ENCODE results near the gene SMIM1.
"Not testable (repeated sequence)": the region's sequence is repeated elsewhere in the genome, so short reads cannot be mapped to it uniquely, and the experiment has no call there.

Gene SMIM1, protein sequence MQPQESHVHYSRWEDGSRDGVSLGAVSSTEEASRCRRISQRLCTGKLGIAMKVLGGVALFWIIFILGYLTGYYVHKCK

DNA sequence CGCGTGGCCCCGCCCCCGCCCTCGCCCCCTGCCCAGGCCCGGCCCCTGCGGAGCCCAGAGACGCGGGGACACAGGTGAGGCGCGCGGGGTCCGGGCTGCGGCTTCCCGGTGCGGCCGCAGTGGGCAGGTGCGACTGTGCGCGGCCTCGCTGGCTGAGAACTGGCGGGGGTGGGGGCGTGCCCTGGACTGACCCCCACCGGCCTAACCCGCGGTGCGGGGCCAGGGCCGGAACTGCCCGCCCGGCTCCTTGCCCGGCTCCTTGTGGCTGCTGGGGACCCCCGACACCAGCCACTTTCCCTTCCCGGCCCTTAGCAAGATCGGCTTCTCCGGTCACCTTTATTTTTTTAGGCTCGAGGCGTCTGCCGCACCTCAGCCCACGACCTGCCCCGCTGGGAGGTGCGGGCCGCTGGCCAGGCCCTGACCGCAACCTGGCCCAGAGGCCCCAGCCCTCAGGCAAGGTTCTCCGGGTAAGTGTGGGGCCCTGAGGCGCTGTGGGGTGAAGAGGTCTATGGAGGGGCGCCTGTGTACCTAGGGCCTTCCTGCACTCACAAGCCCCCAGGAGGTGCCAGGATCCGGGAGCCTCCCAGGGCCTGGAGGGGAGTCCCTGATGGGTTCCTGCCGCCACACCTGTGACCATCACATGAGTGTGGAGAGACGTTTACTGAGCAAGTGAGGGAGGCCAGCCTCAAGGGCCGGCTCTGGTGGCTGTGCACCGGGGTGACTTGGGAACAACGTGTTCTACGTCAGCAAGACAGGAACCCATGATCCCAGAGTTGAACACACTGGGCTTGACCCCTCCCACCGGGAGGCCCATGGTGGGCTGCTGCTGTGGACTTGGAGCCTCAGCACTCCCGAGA is at the start of gene SMIM1:
Gene SMIM1, plus strand, starts transcription at position 35 of the 857 bp plus-strand sequence. CDS start 2,625 bp downstream, outside the sequence.
- TF ChIP-seq, protein P1, sequence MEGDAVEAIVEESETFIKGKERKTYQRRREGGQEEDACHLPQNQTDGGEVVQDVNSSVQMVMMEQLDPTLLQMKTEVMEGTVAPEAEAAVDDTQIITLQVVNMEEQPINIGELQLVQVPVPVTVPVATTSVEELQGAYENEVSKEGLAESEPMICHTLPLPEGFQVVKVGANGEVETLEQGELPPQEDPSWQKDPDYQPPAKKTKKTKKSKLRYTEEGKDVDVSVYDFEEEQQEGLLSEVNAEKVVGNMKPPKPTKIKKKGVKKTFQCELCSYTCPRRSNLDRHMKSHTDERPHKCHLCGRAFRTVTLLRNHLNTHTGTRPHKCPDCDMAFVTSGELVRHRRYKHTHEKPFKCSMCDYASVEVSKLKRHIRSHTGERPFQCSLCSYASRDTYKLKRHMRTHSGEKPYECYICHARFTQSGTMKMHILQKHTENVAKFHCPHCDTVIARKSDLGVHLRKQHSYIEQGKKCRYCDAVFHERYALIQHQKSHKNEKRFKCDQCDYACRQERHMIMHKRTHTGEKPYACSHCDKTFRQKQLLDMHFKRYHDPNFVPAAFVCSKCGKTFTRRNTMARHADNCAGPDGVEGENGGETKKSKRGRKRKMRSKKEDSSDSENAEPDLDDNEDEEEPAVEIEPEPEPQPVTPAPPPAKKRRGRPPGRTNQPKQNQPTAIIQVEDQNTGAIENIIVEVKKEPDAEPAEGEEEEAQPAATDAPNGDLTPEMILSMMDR (IDR thresholded peaks at IDR 0.05; ENCODE audit: insufficient read depth, low read length, poor library complexity, severe bottlenecking), result no peak
- Histone ChIP-seq H3K27me3 (replicated peaks; ENCODE audit: control insufficient read depth, insufficient read depth, low read length) (no peaks in the 10 kb centered on the region; the same call in 1 of the 2 replicates), H3K36me3 (ENCODE audit: control insufficient read depth, insufficient read depth, low read length) (no peaks in the 10 kb centered on the region; the same call in 1 of the 2 replicates), H3K4me3 (replicated peaks; ENCODE audit: low read depth, low read length) (peak within 1 kb of the TSS; percentile 57)
- no peak for DNase-seq (ENCODE audit: extremely low read depth, insufficient read length)

GRCh38 chr1:3722846-3723245 is 49.7 kb upstream of the SMIM1 start:
- H3K27me3 ChIP-seq (replicated peaks; ENCODE audit: control insufficient read depth, insufficient read depth, low read length), result no peaks in the 10 kb centered on the region; the same call in 1 of the 2 replicates
- TF ChIP-seq, protein P1 (IDR thresholded peaks at IDR 0.05; ENCODE audit: insufficient read depth, low read length, poor library complexity, severe bottlenecking), result no peak

DNA sequence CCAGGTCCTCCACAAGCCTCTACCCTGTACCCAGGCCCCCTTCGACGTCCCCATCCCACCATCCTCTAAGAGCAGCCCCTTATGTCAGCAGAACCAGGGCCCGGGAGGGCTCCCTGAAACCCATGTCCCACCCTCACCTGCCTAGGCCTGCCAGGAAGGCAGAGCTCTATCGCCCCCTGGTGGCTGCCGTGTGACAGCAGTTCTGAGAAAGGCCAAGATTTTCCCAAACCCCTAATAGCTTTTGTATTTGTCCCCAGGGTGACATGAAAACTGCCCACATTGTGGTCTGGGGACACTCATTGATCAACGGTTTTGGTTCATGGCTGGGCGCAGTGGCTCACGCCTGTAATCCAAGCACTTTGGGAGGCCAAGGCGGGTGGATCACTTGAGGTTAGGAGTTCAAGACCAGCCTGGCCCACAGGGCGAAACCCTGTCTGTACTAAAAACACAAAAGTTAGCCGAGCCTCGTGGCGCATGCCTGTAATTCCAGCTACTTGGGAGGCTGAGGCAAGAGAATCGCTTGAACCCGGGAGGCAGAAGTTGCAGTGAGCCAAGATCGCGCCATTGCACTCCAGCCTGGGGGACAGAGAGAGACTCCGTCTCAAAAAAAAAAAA is 48.0 kb upstream of the SMIM1 start:
- not testable (repeated sequence) for H3K4me3 ChIP-seq (replicated peaks; ENCODE audit: low read depth, low read length); H3K36me3 ChIP-seq (ENCODE audit: control insufficient read depth, insufficient read depth, low read length); DNase-seq (ENCODE audit: extremely low read depth, insufficient read length); H3K27me3 ChIP-seq (replicated peaks; ENCODE audit: control insufficient read depth, insufficient read depth, low read length)
- TF ChIP-seq, protein P1 (IDR thresholded peaks at IDR 0.05; ENCODE audit: insufficient read depth, low read length, poor library complexity, severe bottlenecking), result peak; percentile 95

More at GRCh38 chr1:3722846-3723245, 49.7 kb upstream of the SMIM1 start:
- DNase-seq (ENCODE audit: extremely low read depth, insufficient read length), result no peak
- Histone ChIP-seq H3K36me3 (ENCODE audit: control insufficient read depth, insufficient read depth, low read length) (peaks cover 5% of the 10 kb centered on the region; the same call in 1 of the 2 replicates), H3K4me3 (replicated peaks; ENCODE audit: low read depth, low read length) (no peak overlapping the region)

DNA sequence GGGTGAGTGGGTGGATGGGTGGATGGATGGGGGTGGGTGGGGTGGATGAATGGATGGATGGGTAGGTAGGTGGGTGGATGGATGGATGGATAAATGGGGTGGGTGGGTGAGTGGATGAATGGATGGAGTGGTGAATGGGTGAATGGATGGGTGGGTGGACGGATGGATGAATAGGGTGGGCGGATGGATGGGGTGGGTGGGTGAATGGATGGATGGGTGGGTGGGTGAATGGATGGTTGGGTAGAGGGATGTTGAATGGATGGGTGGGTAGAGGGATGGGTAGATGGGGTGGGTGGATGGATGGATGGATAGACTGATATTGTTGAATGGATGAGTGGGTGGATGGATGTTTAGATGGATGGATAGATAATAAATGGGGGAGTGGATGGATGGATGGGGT is 47.2 kb upstream of the SMIM1 start:
- H3K4me3 ChIP-seq (replicated peaks; ENCODE audit: low read depth, low read length), result no peak overlapping the region
- TF ChIP-seq, protein P1 (IDR thresholded peaks at IDR 0.05; ENCODE audit: insufficient read depth, low read length, poor library complexity, severe bottlenecking), result no peak
- no peaks in the 10 kb centered on the region for H3K27me3 ChIP-seq (replicated peaks; ENCODE audit: control insufficient read depth, insufficient read depth, low read length)
- no peak for DNase-seq (ENCODE audit: extremely low read depth, insufficient read length)
- peaks cover 11% of the 10 kb centered on the region for H3K36me3 ChIP-seq (ENCODE audit: control insufficient read depth, insufficient read depth, low read length)

DNA sequence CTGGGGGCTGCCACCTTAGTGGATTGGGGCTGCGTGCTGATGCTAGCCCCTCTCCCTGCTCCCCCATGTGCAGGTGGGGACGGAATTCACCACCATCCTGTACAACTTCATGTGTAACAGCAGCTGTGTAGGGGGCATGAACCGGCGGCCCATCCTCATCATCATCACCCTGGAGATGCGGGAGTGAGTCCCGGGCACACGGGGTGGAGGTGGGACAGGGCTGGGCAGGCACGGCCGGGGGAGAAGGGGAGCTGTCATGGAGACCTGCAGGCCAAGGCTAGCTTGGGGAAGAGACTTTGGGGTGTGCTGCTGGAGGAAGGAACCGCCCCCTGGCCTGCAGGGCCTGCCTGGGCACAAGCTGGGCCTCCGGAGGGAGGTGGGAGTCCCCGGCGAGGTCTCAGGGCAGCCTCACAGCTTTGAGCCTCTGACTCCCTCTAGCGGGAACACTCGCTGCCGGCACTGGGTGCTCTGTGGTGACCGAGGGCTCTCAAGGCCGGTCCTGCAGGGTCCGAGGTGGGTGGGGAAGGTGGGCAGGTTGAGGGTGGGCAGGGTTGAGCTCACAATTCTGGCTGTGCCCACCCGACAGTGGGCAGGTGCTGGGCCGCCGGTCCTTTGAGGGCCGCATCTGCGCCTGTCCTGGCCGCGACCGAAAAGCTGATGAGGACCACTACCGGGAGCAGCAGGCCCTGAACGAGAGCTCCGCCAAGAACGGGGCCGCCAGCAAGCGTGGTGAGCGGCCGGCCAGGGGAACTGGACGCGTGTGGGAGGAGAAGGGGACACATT is 45.3 kb upstream of the SMIM1 start:
- Histone ChIP-seq H3K27me3 (replicated peaks; ENCODE audit: control insufficient read depth, insufficient read depth, low read length) (no peaks in the 10 kb centered on the region), H3K36me3 (ENCODE audit: control insufficient read depth, insufficient read depth, low read length) (peaks cover 14% of the 10 kb centered on the region), H3K4me3 (replicated peaks; ENCODE audit: low read depth, low read length) (no peak overlapping the region)
- DNase-seq (ENCODE audit: extremely low read depth, insufficient read length), result no peak
- TF ChIP-seq, protein P1 (IDR thresholded peaks at IDR 0.05; ENCODE audit: insufficient read depth, low read length, poor library complexity, severe bottlenecking), result peak; percentile 70

All from GM06990 (cell line).